ENCODE results near the gene PXDC1. TPM values are rescaled to one million over a fixed set of nuclear protein-coding genes. Genes with fewer than 3 reads are reported as not detected.
A peak's percentile ranks its signal among the peaks of the same experiment; 100 is the strongest.
"Not testable (repeated sequence)": the region's sequence is repeated elsewhere in the genome, so short reads cannot be mapped to it uniquely, and the experiment has no call there.

PXDC1 gene
- total and polyA plus RNA-seq, 11 donors: 13.7 to 89.9 (median 29.1) TPM

GRCh38 chr6:3776881-3777507 lies 25.5 kb upstream of the PXDC1 start:
- Histone ChIP-seq H3K9me3 (no peaks in the 10 kb centered on the region), H3K27ac (no peak overlapping the region), H3K4me1 (peaks cover 0 to 9% (median 3%) of the 10 kb centered on the region in 12 donors), H3K36me3 (no peaks in the 10 kb centered on the region), H3K27me3 (no peaks in the 10 kb centered on the region), H3K4me3 (no peak overlapping the region)
- TF ChIP-seq, protein P1, sequence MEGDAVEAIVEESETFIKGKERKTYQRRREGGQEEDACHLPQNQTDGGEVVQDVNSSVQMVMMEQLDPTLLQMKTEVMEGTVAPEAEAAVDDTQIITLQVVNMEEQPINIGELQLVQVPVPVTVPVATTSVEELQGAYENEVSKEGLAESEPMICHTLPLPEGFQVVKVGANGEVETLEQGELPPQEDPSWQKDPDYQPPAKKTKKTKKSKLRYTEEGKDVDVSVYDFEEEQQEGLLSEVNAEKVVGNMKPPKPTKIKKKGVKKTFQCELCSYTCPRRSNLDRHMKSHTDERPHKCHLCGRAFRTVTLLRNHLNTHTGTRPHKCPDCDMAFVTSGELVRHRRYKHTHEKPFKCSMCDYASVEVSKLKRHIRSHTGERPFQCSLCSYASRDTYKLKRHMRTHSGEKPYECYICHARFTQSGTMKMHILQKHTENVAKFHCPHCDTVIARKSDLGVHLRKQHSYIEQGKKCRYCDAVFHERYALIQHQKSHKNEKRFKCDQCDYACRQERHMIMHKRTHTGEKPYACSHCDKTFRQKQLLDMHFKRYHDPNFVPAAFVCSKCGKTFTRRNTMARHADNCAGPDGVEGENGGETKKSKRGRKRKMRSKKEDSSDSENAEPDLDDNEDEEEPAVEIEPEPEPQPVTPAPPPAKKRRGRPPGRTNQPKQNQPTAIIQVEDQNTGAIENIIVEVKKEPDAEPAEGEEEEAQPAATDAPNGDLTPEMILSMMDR (IDR thresholded peaks at IDR 0.05): no peak
- no peak for TF ChIP-seq POLR2A (IDR thresholded peaks at IDR 0.05)
- 87 to 92% (median 89%) methylated on average over 6 of the region's 6 CpGs for WGBS, 4 donors
- DNase-seq: no peak
- ATAC-seq: no peak
- intact Hi-C loops (cut with DNase I): no loop called here

- no peaks in the 10 kb centered on the region for H3K27me3 ChIP-seq
- no peak overlapping the region for H3K4me3 ChIP-seq
- DNase-seq (no peak), ATAC-seq (no peak)
- no peaks in the 10 kb centered on the region for H3K36me3 ChIP-seq
- H3K9me3 ChIP-seq: no peaks in the 10 kb centered on the region
- no peak overlapping the region for H3K27ac ChIP-seq
- intact Hi-C loops (cut with DNase I): no loop called here
- peaks cover 0 to 9% (median 3%) of the 10 kb centered on the region in 12 donors for H3K4me1 ChIP-seq
- TF ChIP-seq POLR2A (IDR thresholded peaks at IDR 0.05): no peak
- TF ChIP-seq, protein P1 (IDR thresholded peaks at IDR 0.05): no peak
- 97 to 100% (median 99%) methylated on average over 4 of the region's 4 CpGs for WGBS, 4 donors
These were observed 24.3 kb upstream of the PXDC1 start for GRCh38 chr6:3775847-3776246.

GRCh38 chr6:3775386-3775785 lies 23.9 kb upstream of the PXDC1 start:
- TF ChIP-seq POLR2A (IDR thresholded peaks at IDR 0.05): no peak
- TF ChIP-seq, protein P1 (IDR thresholded peaks at IDR 0.05): no peak
- 93 to 98% (median 96%) methylated on average over 7 of the region's 7 CpGs for WGBS, 4 donors
- intact Hi-C loops (cut with DNase I): no loop called here
- H3K4me1 ChIP-seq: peaks cover 0 to 9% (median 3%) of the 10 kb centered on the region in 12 donors
- H3K36me3 ChIP-seq: no peaks in the 10 kb centered on the region
- H3K9me3 ChIP-seq: no peaks in the 10 kb centered on the region
- no peaks in the 10 kb centered on the region for H3K27me3 ChIP-seq
- no peak overlapping the region for H3K27ac ChIP-seq
- DNase-seq (no peak), ATAC-seq (no peak)
- no peak overlapping the region for H3K4me3 ChIP-seq

- intact Hi-C loops (cut with DNase I): no loop called here
- ATAC-seq (peak in 1 of 4 donors; percentile 37), DNase-seq (peak in 2 of 5 donors; percentile 38 to 42)
- no peak for TF ChIP-seq POLR2A (IDR thresholded peaks at IDR 0.05)
- TF ChIP-seq, protein P1 (IDR thresholded peaks at IDR 0.05): no peak
- H3K27me3 ChIP-seq: no peaks in the 10 kb centered on the region
- no peaks in the 10 kb centered on the region for H3K9me3 ChIP-seq
- WGBS, 4 donors: 74 to 75% (median 74%) methylated on average over 7 of the region's 7 CpGs
- H3K36me3 ChIP-seq: no peaks in the 10 kb centered on the region
- no peak overlapping the region for H3K4me3 ChIP-seq
- peaks cover 0 to 9% (median 3%) of the 10 kb centered on the region in 12 donors for H3K4me1 ChIP-seq
- no peak overlapping the region for H3K27ac ChIP-seq
These were observed 22.3 kb upstream of the PXDC1 start for GRCh38 chr6:3773678-3774298.

GRCh38 chr6:3772127-3772999 lies 20.9 kb upstream of the PXDC1 start:
- H3K4me3 ChIP-seq; H3K27ac ChIP-seq; H3K9me3 ChIP-seq; H3K36me3 ChIP-seq; ATAC-seq; intact Hi-C loops (cut with DNase I); DNase-seq; H3K27me3 ChIP-seq: not testable (repeated sequence)
- H3K4me1 ChIP-seq: peaks cover 0 to 10% (median 3%) of the 10 kb centered on the region in 12 donors
- WGBS, 4 donors: 91 to 96% (median 93%) methylated on average over 10 to 12 of the region's 12 CpGs
